Endothelial cell of umbilical vein (primary cell): ENCODE results near the gene SMARCA4. TPM values are rescaled to one million over a fixed set of nuclear protein-coding genes. Genes with fewer than 3 reads are reported as not detected.

Source experiments
- BruUV-seq: library from RNA; stranded (reverse); fragments of 400-500 nt; replicated peaks from 2 replicates; lab custom pipeline; 2021; lab: Mats Ljungman, UMichigan
- CTCF ChIA-PET: fragments of 300-600, 350-600 bp; sonication (Branson Sonifier 250); formaldehyde crosslinking; loops from one replicate; lab custom pipeline; 2021; ENCODE audit warnings: antibody characterized with exemption, inconsistent platforms; lab: Charles Lee
- POLR2A ChIA-PET: fragments of 300-600, 350-600 bp; sonication (Branson Sonifier 250); formaldehyde crosslinking; loops from one replicate; lab custom pipeline; 2021; ENCODE audit warnings: antibody characterized with exemption, inconsistent platforms; lab: Charles Lee
- DNase-seq: peaks from one replicate; pipeline ENCODE4 v3.0.0-alpha.2; 2011; ENCODE audit warnings: low read depth, low spot score
- FAIRE-seq: peaks from 2 replicates; lab custom pipeline; 2011; peaks lifted over from hg19 to GRCh38; lab: Jason Lieb, UNC
- H2AFZ ChIP-seq: 2 replicates; pipeline ENCODE4 v1.6.0; 2012; ENCODE audit warnings: low read depth, low read length, control low read depth, inconsistent platforms
- H3K27ac ChIP-seq: 2 replicates; pipeline ENCODE4 v1.5.1; 2011; ENCODE audit warnings: low read depth, mild to moderate bottlenecking, control low read depth, low read length, moderate library complexity; ENCODE audit not compliant: insufficient read depth
- H3K27me3 ChIP-seq, 2 experiments: 2 replicates each; pipeline versions ENCODE4 v1.6.0 to v1.6.1; 2011; ENCODE audit warnings: low read length in 2 of 2, mixed read lengths in 1 of 2; ENCODE audit not compliant: control insufficient read depth in 2 of 2, insufficient read depth in 2 of 2
- H3K36me3 ChIP-seq, 2 experiments: 2 replicates in 1 of 2; 3 replicates in 1 of 2; pipeline ENCODE4 v1.5.1; 2011; ENCODE audit warnings: low read length in 2 of 2, mild to moderate bottlenecking in 1 of 2, moderate library complexity in 1 of 2; ENCODE audit not compliant: control insufficient read depth in 2 of 2, insufficient read depth in 2 of 2; ENCODE audit errors: extremely low read depth in 1 of 2
- H3K4me1 ChIP-seq: 3 replicates; pipeline ENCODE4 v1.5.1; 2011; ENCODE audit warnings: mild to moderate bottlenecking, low read length; ENCODE audit not compliant: control insufficient read depth, insufficient read depth; ENCODE audit errors: extremely low read depth
- H3K4me2 ChIP-seq: 2 replicates; pipeline ENCODE4 v1.6.1; 2011; ENCODE audit warnings: low read length, control low read depth, mixed read lengths; ENCODE audit not compliant: insufficient read depth
- H3K4me3 ChIP-seq, 3 experiments: fragments of 200-600 bp in 1 of 3; sonication (generic), shearing (Covaris generic) in 1 of 3; replicated peaks in 1 of 3; 2 replicates each; pipeline ENCODE4 v1.5.1; 2011 to 2016; ENCODE audit warnings: control low read depth in 3 of 3, low read length in 3 of 3, mild to moderate bottlenecking in 2 of 3, inconsistent platforms in 1 of 3, low read depth in 1 of 3, moderate library complexity in 1 of 3; ENCODE audit not compliant: insufficient read depth in 1 of 3
- H3K79me2 ChIP-seq: 2 replicates; pipeline ENCODE4 v1.6.0; 2012; ENCODE audit warnings: low read length, inconsistent platforms; ENCODE audit not compliant: control insufficient read depth, insufficient read depth
- H3K9ac ChIP-seq: replicated peaks from 2 replicates; pipeline ENCODE3; 2011; ENCODE audit warnings: low read length, control low read depth; ENCODE audit not compliant: insufficient read depth; ENCODE audit errors: extremely low read depth
- H3K9me1 ChIP-seq: replicated peaks from 3 replicates; pipeline ENCODE4 v1.6.0; 2011; ENCODE audit warnings: mild to moderate bottlenecking, low read length; ENCODE audit not compliant: control insufficient read depth, insufficient read depth; ENCODE audit errors: extremely low read depth
- H3K9me3 ChIP-seq: replicated peaks from 2 replicates; pipeline ENCODE4 v1.5.1; 2012; ENCODE audit warnings: low read length, inconsistent platforms; ENCODE audit not compliant: control insufficient read depth, insufficient read depth
- H4K20me1 ChIP-seq: replicated peaks from 2 replicates; pipeline ENCODE3; 2011; ENCODE audit warnings: mild to moderate bottlenecking, low read length; ENCODE audit not compliant: control insufficient read depth, insufficient read depth; ENCODE audit errors: extremely low read depth
- EZH2 ChIP-seq: IDR thresholded peaks from 2 replicates; pipeline ENCODE4 v1.6.1; 2012; ENCODE audit warnings: borderline replicate concordance, low read depth, mild to moderate bottlenecking, moderate library complexity, low read length, inconsistent platforms; ENCODE audit not compliant: severe bottlenecking
- FOS ChIP-seq: IDR thresholded peaks from 2 replicates; pipeline ENCODE4 v1.6.1; 2011; ENCODE audit warnings: mild to moderate bottlenecking, low read length, moderate library complexity, borderline replicate concordance; ENCODE audit not compliant: insufficient read depth
- GATA2 ChIP-seq: IDR thresholded peaks from 2 replicates; pipeline ENCODE4 v1.7.0; 2011; ENCODE audit warnings: low read depth, mild to moderate bottlenecking, moderate library complexity, mixed read lengths, low read length; ENCODE audit not compliant: insufficient read length, insufficient read depth
- JUN ChIP-seq: IDR thresholded peaks from 2 replicates; pipeline ENCODE4 v1.6.1; 2011; ENCODE audit warnings: borderline replicate concordance, low read depth; ENCODE audit not compliant: insufficient read length, insufficient read depth
- MYC ChIP-seq: IDR thresholded peaks from one replicate; pipeline ENCODE4 v1.6.1; 2011; ENCODE audit warnings: mild to moderate bottlenecking, low read depth, low read length
- POLR2A ChIP-seq: IDR thresholded peaks from 2 replicates; pipeline ENCODE4 v1.6.1; 2012; ENCODE audit warnings: low read depth, mild to moderate bottlenecking, control low read depth, low read length
- POLR2AphosphoS5 ChIP-seq: IDR thresholded peaks from 2 replicates; pipeline ENCODE4 v1.6.1; 2012; ENCODE audit warnings: low read depth, mild to moderate bottlenecking, control low read depth, low read length, moderate library complexity; ENCODE audit not compliant: insufficient read depth
- dilution Hi-C: fragments of 300-500 bp; cut with MboI; formaldehyde crosslinking; loops from one replicate; pipeline ENCODE4 v1.15.0; 2019; ENCODE audit warnings: low sequenced_read_pairs; ENCODE audit not compliant: extremely low pct_ligation_motif_present
- intact Hi-C: fragments of 100-400 bp; cut with micrococcal nuclease; formaldehyde crosslinking; loops from one replicate; pipeline ENCODE4 v1.10.0; 2022
- polyA plus RNA-seq, 4 experiments: library from polyadenylated mRNA; depleted of rRNA in 3 of 4; stranded (reverse) in 3 of 4; unstranded in 1 of 4; fragments of >200 nt; gene quantifications; 2 replicates each; pipeline versions ENCODE4 v1.2.1 to v1.2.3, GENCODE V29; 2011 to 2012; ENCODE audit warnings: missing spikeins in 1 of 4
- total RNA-seq: library from RNA; stranded (reverse); gene quantifications from 2 replicates; pipeline ENCODE4 v1.2.3, GENCODE V29; 2021
- TF ChIP-seq, protein P1 (sequence below), 2 donors: IDR thresholded peaks; 1 replicate in 1 of 2; 2 replicates in 1 of 2; pipeline ENCODE4 v1.5.1; 2011; ENCODE audit warnings: low read length in 2 of 2, mild to moderate bottlenecking in 2 of 2, moderate library complexity in 2 of 2, control low read depth in 1 of 2, inconsistent platforms in 1 of 2, low read depth in 1 of 2; ENCODE audit not compliant: insufficient read depth in 1 of 2; ENCODE audit errors: extremely low read depth in 1 of 2
- TF ChIP-seq, protein P2 (sequence below): IDR thresholded peaks from 2 replicates; pipeline ENCODE4 v1.6.1; 2011; ENCODE audit not compliant: insufficient read depth, insufficient read length

SMARCA4 gene
- total and polyA plus RNA-seq, 2 donors (not counting 3 experiments of a cell fraction or from before 2014, with no cell fraction given), result 65.0 to 177 TPM

DNA sequence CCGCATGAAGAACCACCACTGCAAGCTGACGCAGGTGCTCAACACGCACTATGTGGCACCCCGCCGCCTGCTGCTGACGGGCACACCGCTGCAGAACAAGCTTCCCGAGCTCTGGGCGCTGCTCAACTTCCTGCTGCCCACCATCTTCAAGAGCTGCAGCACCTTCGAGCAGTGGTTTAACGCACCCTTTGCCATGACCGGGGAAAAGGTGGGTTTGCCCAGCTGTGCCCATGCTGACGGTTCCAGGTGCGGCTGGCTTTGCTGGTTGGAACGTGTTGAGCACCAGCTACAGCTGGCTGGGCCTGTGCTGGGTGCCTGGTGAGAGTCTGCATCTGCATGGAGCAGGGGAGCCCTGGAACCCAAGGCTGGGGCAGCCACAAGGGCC is 60.9 kb downstream of the SMARCA4 start:
- H3K4me1 ChIP-seq, result no peaks in the 10 kb centered on the region
- no peak for DNase-seq
- no peaks in the 10 kb centered on the region for H3K9me1 ChIP-seq
- H4K20me1 ChIP-seq, result no peaks in the 10 kb centered on the region
- FAIRE-seq, result no peak
- H3K4me3 ChIP-seq, result no peak overlapping the region
- H3K27ac ChIP-seq, result no peak overlapping the region
- POLR2A ChIA-PET, result no interaction called here
- no peaks in the 10 kb centered on the region for H3K79me2 ChIP-seq
- no peaks in the 10 kb centered on the region for H3K9me3 ChIP-seq
- H2AFZ ChIP-seq, result no peak overlapping the region
- H3K9ac ChIP-seq, result no peak overlapping the region
- CTCF ChIA-PET, result interaction anchor here (0.8 to 2.9 kb wide), 4 partner anchors 14 to 85 kb away, joined by 3 to 8 read pairs (median 6); no protein-coding TSS in a partner anchor
- H3K4me2 ChIP-seq, result no peak overlapping the region
- dilution Hi-C loops (loop anchor here (10.0 kb wide), 1 partner anchor 107 kb away; no protein-coding TSS in a partner anchor), intact Hi-C loops (no loop called here)
- no TSS peak for BruUV-seq
- no peaks in the 10 kb centered on the region for H3K27me3 ChIP-seq
- TF ChIP-seq POLR2AphosphoS5 (no peak), EZH2 (no peak), FOS (no peak), MYC (no peak), POLR2A (no peak), GATA2 (no peak), JUN (no peak)
- TF ChIP-seq, protein P1, sequence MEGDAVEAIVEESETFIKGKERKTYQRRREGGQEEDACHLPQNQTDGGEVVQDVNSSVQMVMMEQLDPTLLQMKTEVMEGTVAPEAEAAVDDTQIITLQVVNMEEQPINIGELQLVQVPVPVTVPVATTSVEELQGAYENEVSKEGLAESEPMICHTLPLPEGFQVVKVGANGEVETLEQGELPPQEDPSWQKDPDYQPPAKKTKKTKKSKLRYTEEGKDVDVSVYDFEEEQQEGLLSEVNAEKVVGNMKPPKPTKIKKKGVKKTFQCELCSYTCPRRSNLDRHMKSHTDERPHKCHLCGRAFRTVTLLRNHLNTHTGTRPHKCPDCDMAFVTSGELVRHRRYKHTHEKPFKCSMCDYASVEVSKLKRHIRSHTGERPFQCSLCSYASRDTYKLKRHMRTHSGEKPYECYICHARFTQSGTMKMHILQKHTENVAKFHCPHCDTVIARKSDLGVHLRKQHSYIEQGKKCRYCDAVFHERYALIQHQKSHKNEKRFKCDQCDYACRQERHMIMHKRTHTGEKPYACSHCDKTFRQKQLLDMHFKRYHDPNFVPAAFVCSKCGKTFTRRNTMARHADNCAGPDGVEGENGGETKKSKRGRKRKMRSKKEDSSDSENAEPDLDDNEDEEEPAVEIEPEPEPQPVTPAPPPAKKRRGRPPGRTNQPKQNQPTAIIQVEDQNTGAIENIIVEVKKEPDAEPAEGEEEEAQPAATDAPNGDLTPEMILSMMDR (IDR thresholded peaks at IDR 0.05; ENCODE audit: extremely low read depth in 1 of 2, insufficient read depth in 1 of 2, low read depth in 1 of 2, low read length in 2 of 2), result no peak
- TF ChIP-seq, protein P2, sequence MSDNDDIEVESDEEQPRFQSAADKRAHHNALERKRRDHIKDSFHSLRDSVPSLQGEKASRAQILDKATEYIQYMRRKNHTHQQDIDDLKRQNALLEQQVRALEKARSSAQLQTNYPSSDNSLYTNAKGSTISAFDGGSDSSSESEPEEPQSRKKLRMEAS, result no peak
- peaks cover 15 to 84% of the 10 kb centered on the region in 2 experiments for H3K36me3 ChIP-seq
